ENCODE data around the gene MDC1. TPM values are rescaled to one million over a fixed set of nuclear protein-coding genes. Genes with fewer than 3 reads are reported as not detected.

MDC1 gene
- total and polyA plus RNA-seq, 2 of the 13 experiments (the other 11 are each of a cell fraction or from before 2014, with no cell fraction given): 8.4 to 14.0 TPM

DNA sequence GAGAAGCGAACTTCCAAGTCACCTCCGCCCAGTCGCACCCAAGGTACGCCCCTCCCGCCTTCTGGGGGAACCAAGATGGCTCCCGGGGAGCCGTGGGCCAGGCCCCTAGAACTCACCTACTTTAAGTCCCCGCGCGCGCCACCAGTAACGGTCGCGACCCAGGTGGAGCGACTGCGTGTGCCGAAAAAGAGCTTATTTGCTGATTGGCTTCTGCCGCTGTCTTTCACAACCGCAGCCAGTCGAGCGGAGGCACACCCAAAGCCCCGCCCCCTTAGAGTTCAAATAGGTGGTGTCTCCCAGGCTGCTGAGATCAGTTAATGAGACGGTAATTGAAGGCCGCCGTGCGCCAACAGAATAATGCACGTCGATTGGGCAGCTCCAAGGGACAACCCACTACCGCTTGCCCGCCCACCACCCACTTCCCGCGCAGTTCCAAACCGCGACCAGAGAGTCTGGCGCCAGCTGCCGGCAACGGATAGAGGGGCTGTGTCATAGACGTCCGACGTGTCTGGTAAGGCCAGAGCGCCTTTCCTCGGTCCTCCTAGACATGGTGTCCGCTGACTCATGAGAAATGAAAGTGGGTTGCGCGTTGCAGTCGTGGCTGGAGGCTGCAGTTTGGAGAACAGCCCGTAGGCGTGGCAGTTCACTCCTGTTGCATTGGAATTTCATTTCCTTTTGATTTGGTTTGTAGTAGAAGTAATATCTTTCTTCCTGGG lies at the start of gene MDC1 (continued):
- TF ChIP-seq, protein P1, sequence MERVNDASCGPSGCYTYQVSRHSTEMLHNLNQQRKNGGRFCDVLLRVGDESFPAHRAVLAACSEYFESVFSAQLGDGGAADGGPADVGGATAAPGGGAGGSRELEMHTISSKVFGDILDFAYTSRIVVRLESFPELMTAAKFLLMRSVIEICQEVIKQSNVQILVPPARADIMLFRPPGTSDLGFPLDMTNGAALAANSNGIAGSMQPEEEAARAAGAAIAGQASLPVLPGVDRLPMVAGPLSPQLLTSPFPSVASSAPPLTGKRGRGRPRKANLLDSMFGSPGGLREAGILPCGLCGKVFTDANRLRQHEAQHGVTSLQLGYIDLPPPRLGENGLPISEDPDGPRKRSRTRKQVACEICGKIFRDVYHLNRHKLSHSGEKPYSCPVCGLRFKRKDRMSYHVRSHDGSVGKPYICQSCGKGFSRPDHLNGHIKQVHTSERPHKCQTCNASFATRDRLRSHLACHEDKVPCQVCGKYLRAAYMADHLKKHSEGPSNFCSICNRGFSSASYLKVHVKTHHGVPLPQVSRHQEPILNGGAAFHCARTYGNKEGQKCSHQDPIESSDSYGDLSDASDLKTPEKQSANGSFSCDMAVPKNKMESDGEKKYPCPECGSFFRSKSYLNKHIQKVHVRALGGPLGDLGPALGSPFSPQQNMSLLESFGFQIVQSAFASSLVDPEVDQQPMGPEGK (CRISPR knock-in tag; IDR thresholded peaks at IDR 0.05): peak; percentile 68
- TF ChIP-seq ZBTB21 (CRISPR knock-in tag; IDR thresholded peaks at IDR 0.05) (0 out of 2 replicates have a peak, but pooled peaks have one; percentile 14), KAT7 (CRISPR knock-in tag; IDR thresholded peaks at IDR 0.05; ENCODE audit: borderline replicate concordance) (peak; percentile 87; the same call in 1 of the 2 replicates), ZSCAN22 (CRISPR knock-in tag; IDR thresholded peaks at IDR 0.05) (peak; percentile 31; the same call in 1 of the 2 replicates), ARID2 (CRISPR knock-in tag; IDR thresholded peaks at IDR 0.05; ENCODE audit: borderline replicate concordance) (peak; percentile 90; the same call in 1 of the 2 replicates), NR2F2 (IDR thresholded peaks at IDR 0.05; ENCODE audit: borderline replicate concordance, low read depth) (peak; percentile 14; the same call in 1 of the 2 replicates), ZNF572 (CRISPR knock-in tag; IDR thresholded peaks at IDR 0.05) (no peak), ZNF841 (CRISPR knock-in tag; IDR thresholded peaks at IDR 0.05; ENCODE audit: borderline replicate concordance) (peak; percentile 89; the same call in 1 of the 2 replicates), GATA4 (IDR thresholded peaks at IDR 0.05; ENCODE audit: borderline replicate concordance, low read depth) (no peak), ZNF235 (CRISPR knock-in tag; IDR thresholded peaks at IDR 0.05; ENCODE audit: borderline replicate concordance) (no peak), FOSL1 (CRISPR knock-in tag; IDR thresholded peaks at IDR 0.05; ENCODE audit: borderline replicate concordance) (no peak), HIVEP1 (CRISPR knock-in tag; IDR thresholded peaks at IDR 0.05) (peak; percentile 88), MBNL3 (CRISPR knock-in tag; conservative IDR thresholded peaks at IDR 0.05) (no peak), NONO (IDR thresholded peaks at IDR 0.05) (no peak), NONO (CRISPR knock-in tag; conservative IDR thresholded peaks at IDR 0.05) (peak; percentile 99), TGIF2 (CRISPR knock-in tag; IDR thresholded peaks at IDR 0.05) (peak; percentile 98), POGZ (CRISPR knock-in tag; IDR thresholded peaks at IDR 0.05) (peak; percentile 96), MAF1 (CRISPR knock-in tag; IDR thresholded peaks at IDR 0.05; ENCODE audit: borderline replicate concordance) (peak; percentile 77; the same call in 1 of the 2 replicates), ONECUT2 (CRISPR knock-in tag; IDR thresholded peaks at IDR 0.05) (no peak), KMT2A (CRISPR knock-in tag; IDR thresholded peaks at IDR 0.05) (peak; percentile 93)
- TF ChIP-seq, protein P2, sequence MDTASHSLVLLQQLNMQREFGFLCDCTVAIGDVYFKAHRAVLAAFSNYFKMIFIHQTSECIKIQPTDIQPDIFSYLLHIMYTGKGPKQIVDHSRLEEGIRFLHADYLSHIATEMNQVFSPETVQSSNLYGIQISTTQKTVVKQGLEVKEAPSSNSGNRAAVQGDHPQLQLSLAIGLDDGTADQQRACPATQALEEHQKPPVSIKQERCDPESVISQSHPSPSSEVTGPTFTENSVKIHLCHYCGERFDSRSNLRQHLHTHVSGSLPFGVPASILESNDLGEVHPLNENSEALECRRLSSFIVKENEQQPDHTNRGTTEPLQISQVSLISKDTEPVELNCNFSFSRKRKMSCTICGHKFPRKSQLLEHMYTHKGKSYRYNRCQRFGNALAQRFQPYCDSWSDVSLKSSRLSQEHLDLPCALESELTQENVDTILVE (CRISPR knock-in tag; IDR thresholded peaks at IDR 0.05): peak; percentile 98
- TF ChIP-seq, protein P3, sequence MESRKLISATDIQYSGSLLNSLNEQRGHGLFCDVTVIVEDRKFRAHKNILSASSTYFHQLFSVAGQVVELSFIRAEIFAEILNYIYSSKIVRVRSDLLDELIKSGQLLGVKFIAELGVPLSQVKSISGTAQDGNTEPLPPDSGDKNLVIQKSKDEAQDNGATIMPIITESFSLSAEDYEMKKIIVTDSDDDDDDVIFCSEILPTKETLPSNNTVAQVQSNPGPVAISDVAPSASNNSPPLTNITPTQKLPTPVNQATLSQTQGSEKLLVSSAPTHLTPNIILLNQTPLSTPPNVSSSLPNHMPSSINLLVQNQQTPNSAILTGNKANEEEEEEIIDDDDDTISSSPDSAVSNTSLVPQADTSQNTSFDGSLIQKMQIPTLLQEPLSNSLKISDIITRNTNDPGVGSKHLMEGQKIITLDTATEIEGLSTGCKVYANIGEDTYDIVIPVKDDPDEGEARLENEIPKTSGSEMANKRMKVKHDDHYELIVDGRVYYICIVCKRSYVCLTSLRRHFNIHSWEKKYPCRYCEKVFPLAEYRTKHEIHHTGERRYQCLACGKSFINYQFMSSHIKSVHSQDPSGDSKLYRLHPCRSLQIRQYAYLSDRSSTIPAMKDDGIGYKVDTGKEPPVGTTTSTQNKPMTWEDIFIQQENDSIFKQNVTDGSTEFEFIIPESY (CRISPR knock-in tag; IDR thresholded peaks at IDR 0.05): peak; percentile 89
- TF ChIP-seq, protein P4, sequence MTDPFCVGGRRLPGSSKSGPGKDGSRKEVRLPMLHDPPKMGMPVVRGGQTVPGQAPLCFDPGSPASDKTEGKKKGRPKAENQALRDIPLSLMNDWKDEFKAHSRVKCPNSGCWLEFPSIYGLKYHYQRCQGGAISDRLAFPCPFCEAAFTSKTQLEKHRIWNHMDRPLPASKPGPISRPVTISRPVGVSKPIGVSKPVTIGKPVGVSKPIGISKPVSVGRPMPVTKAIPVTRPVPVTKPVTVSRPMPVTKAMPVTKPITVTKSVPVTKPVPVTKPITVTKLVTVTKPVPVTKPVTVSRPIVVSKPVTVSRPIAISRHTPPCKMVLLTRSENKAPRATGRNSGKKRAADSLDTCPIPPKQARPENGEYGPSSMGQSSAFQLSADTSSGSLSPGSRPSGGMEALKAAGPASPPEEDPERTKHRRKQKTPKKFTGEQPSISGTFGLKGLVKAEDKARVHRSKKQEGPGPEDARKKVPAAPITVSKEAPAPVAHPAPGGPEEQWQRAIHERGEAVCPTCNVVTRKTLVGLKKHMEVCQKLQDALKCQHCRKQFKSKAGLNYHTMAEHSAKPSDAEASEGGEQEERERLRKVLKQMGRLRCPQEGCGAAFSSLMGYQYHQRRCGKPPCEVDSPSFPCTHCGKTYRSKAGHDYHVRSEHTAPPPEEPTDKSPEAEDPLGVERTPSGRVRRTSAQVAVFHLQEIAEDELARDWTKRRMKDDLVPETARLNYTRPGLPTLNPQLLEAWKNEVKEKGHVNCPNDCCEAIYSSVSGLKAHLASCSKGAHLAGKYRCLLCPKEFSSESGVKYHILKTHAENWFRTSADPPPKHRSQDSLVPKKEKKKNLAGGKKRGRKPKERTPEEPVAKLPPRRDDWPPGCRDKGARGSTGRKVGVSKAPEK (CRISPR knock-in tag; IDR thresholded peaks at IDR 0.05; ENCODE audit: borderline replicate concordance): no peak

All from HepG2 (cell line).